ENCODE measurements around the gene DEUP1.

DNA sequence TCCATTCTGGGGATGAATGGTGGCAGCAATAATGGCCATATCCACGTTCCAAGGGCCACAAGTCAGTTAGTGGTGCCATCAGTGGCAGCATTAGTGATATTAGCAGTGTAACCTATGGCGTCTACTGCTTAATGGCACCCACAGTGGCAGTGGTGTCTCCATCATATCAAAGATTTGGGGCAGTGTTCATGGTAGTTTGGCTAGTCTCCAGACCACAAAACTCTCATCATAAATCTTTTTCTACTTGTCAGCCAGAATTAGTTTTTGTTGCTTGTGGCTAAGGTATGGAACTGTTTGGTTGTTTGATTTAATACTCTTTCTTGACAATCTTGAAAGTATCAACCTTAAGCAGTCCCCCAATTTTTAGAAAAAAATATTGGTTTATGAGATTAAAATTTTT is 45.1 kb upstream of the DEUP1 start:
- TF ChIP-seq, protein P1, sequence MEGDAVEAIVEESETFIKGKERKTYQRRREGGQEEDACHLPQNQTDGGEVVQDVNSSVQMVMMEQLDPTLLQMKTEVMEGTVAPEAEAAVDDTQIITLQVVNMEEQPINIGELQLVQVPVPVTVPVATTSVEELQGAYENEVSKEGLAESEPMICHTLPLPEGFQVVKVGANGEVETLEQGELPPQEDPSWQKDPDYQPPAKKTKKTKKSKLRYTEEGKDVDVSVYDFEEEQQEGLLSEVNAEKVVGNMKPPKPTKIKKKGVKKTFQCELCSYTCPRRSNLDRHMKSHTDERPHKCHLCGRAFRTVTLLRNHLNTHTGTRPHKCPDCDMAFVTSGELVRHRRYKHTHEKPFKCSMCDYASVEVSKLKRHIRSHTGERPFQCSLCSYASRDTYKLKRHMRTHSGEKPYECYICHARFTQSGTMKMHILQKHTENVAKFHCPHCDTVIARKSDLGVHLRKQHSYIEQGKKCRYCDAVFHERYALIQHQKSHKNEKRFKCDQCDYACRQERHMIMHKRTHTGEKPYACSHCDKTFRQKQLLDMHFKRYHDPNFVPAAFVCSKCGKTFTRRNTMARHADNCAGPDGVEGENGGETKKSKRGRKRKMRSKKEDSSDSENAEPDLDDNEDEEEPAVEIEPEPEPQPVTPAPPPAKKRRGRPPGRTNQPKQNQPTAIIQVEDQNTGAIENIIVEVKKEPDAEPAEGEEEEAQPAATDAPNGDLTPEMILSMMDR (IDR thresholded peaks at IDR 0.05; ENCODE audit: borderline replicate concordance, extremely low read depth, low read length, poor library complexity, severe bottlenecking): no peak
- no peak for TF ChIP-seq EZH2 (IDR thresholded peaks at IDR 0.05; ENCODE audit: borderline replicate concordance, low read depth, low read length, severe bottlenecking)

All from DND-41 (cell line).